Muscle layer of duodenum (tissue), 2 donors: Measurements from ENCODE around the gene ZNF195.
"Not testable (repeated sequence)": the region's sequence is repeated elsewhere in the genome, so short reads cannot be mapped to it uniquely, and the experiment has no call there.

Experiments used
- H3K27ac ChIP-seq: one replicate; pipeline ENCODE4 v1.7.0; 2013; ENCODE audit warnings: mild to moderate bottlenecking, low read length
- H3K27me3 ChIP-seq: one replicate; pipeline ENCODE4 v1.7.0; 2013; ENCODE audit warnings: low read depth, mild to moderate bottlenecking, control low read depth, low read length
- H3K36me3 ChIP-seq, 2 donors: one replicate each; pipeline ENCODE4 v1.7.0; 2013; ENCODE audit warnings: low read length in 2 of 2, control low read depth in 1 of 2, mild to moderate bottlenecking in 1 of 2; ENCODE audit not compliant: insufficient read depth in 2 of 2, control insufficient read depth in 1 of 2
- H3K4me1 ChIP-seq, 2 donors: one replicate each; pipeline ENCODE4 v1.7.0; 2013; ENCODE audit warnings: low read length in 2 of 2, mild to moderate bottlenecking in 2 of 2, control low read depth in 1 of 2, moderate library complexity in 1 of 2; ENCODE audit not compliant: insufficient read depth in 2 of 2, control insufficient read depth in 1 of 2
- H3K4me3 ChIP-seq, 2 donors: one replicate each; pipeline ENCODE4 v1.7.0; 2013; ENCODE audit warnings: low read length in 2 of 2, low read depth in 1 of 2, mild to moderate bottlenecking in 1 of 2
- H3K9me3 ChIP-seq, 2 donors: one replicate each; pipeline ENCODE4 v1.7.0; 2013; ENCODE audit warnings: low read length in 2 of 2, control low read depth in 1 of 2, mild to moderate bottlenecking in 1 of 2; ENCODE audit not compliant: control insufficient read depth in 1 of 2
- donor health status: healthy.

Gene ZNF195

GRCh38 chr11:3326450-3326849 lies 52.5 kb downstream of the ZNF195 start:
- H3K4me3 ChIP-seq, H3K27ac ChIP-seq, H3K4me1 ChIP-seq, H3K9me3 ChIP-seq, H3K27me3 ChIP-seq, H3K36me3 ChIP-seq: not testable (repeated sequence)

GRCh38 chr11:3324724-3325123 lies 54.2 kb downstream of the ZNF195 start:
- H3K4me3 ChIP-seq, H3K27ac ChIP-seq, H3K36me3 ChIP-seq, H3K27me3 ChIP-seq, H3K4me1 ChIP-seq, H3K9me3 ChIP-seq: not testable (repeated sequence)
